HEK293 (cell line): ENCODE measurements around the gene ZIC5.

Source experiments
- ELK4 ChIP-seq: IDR thresholded peaks from 2 replicates; pipeline ENCODE4 v1.6.1; 2011; ENCODE audit warnings: mild to moderate bottlenecking, low read depth, low read length, borderline replicate concordance
- KLF10 ChIP-seq: fragments of 450-650 bp; IDR thresholded peaks from 2 replicates; pipeline ENCODE4 v1.5.1; 2018; ENCODE audit warnings: missing biosample characterization, mild to moderate bottlenecking, missing genetic modification characterization
- PRDM1 ChIP-seq: fragments of 450-650 bp; formaldehyde crosslinking; IDR thresholded peaks from 2 replicates; pipeline ENCODE4; 2016; ENCODE audit warnings: missing biosample characterization, missing genetic modification characterization
- SCRT2 ChIP-seq: fragments of 450-650 bp; formaldehyde crosslinking; IDR thresholded peaks from 2 replicates; pipeline ENCODE4 v1.5.1; 2016; ENCODE audit warnings: missing biosample characterization, missing genetic modification characterization
- ZBTB20 ChIP-seq: fragments of 450-650 bp; formaldehyde crosslinking; IDR thresholded peaks from 2 replicates; pipeline ENCODE4 v1.5.1; 2016; ENCODE audit warnings: missing biosample characterization, missing genetic modification characterization
- ZFP3 ChIP-seq: fragments of 450-650 bp; formaldehyde crosslinking; IDR thresholded peaks from 2 replicates; pipeline ENCODE4 v1.5.1; 2016; ENCODE audit warnings: low read depth, missing biosample characterization, missing genetic modification characterization
- ZFP37 ChIP-seq: fragments of 450-650 bp; formaldehyde crosslinking; IDR thresholded peaks from 2 replicates; pipeline ENCODE4 v1.5.1; 2016; ENCODE audit warnings: missing biosample characterization, missing genetic modification characterization
- ZFP41 ChIP-seq: fragments of 450-650 bp; formaldehyde crosslinking; IDR thresholded peaks from 2 replicates; pipeline ENCODE4 v1.5.1; 2016; ENCODE audit warnings: missing biosample characterization, missing genetic modification characterization, borderline replicate concordance
- ZIC2 ChIP-seq: fragments of 450-650 bp; formaldehyde crosslinking; IDR thresholded peaks from 2 replicates; pipeline ENCODE4 v1.5.1; 2016; ENCODE audit warnings: missing biosample characterization, missing genetic modification characterization
- ZNF10 ChIP-seq: fragments of 450-650 bp; formaldehyde crosslinking; IDR thresholded peaks from 2 replicates; pipeline ENCODE4 v1.5.1; 2017; ENCODE audit warnings: missing biosample characterization, missing genetic modification characterization
- ZNF114 ChIP-seq: fragments of 450-650 bp; formaldehyde crosslinking; IDR thresholded peaks from 2 replicates; pipeline ENCODE4 v1.5.0; 2017; ENCODE audit warnings: missing biosample characterization, missing genetic modification characterization
- ZNF132 ChIP-seq: fragments of 450-650 bp; formaldehyde crosslinking; IDR thresholded peaks from 2 replicates; pipeline ENCODE4 v1.5.1; 2017; ENCODE audit warnings: missing biosample characterization, missing genetic modification characterization, borderline replicate concordance
- ZNF266 ChIP-seq: fragments of 450-650 bp; formaldehyde crosslinking; IDR thresholded peaks from 2 replicates; pipeline ENCODE4 v1.5.1; 2016; ENCODE audit warnings: missing biosample characterization, missing genetic modification characterization, low read depth
- ZNF292 ChIP-seq: fragments of 450-650 bp; formaldehyde crosslinking; IDR thresholded peaks from 2 replicates; pipeline ENCODE4 v1.5.1; 2016; ENCODE audit warnings: low read depth, missing biosample characterization, missing genetic modification characterization, borderline replicate concordance
- ZNF311 ChIP-seq: fragments of 450-650 bp; formaldehyde crosslinking; IDR thresholded peaks from 2 replicates; pipeline ENCODE4 v1.5.1; 2017; ENCODE audit warnings: missing biosample characterization, missing genetic modification characterization, borderline replicate concordance
- ZNF324 ChIP-seq: fragments of 450-650 bp; formaldehyde crosslinking; IDR thresholded peaks from 2 replicates; pipeline ENCODE4 v1.5.1; 2016; ENCODE audit warnings: missing biosample characterization, missing genetic modification characterization
- ZNF341 ChIP-seq: fragments of 450-650 bp; formaldehyde crosslinking; IDR thresholded peaks from 2 replicates; pipeline ENCODE4; 2016; ENCODE audit warnings: low read depth, missing biosample characterization, missing genetic modification characterization
- ZNF350 ChIP-seq: fragments of 450-650 bp; formaldehyde crosslinking; IDR thresholded peaks from 2 replicates; pipeline ENCODE4 v1.5.0; 2017; ENCODE audit warnings: missing biosample characterization, mild to moderate bottlenecking, missing genetic modification characterization
- ZNF354C ChIP-seq: fragments of 450-650 bp; formaldehyde crosslinking; IDR thresholded peaks from 2 replicates; pipeline ENCODE4 v1.5.1; 2016; ENCODE audit warnings: missing biosample characterization, missing genetic modification characterization, low read depth, borderline replicate concordance
- ZNF404 ChIP-seq: fragments of 450-650 bp; formaldehyde crosslinking; IDR thresholded peaks from 2 replicates; pipeline ENCODE4 v1.5.1; 2017; ENCODE audit warnings: missing biosample characterization, missing genetic modification characterization
- ZNF416 ChIP-seq: fragments of 450-650 bp; formaldehyde crosslinking; IDR thresholded peaks from 2 replicates; pipeline ENCODE4 v1.5.1; 2016; ENCODE audit warnings: missing biosample characterization, missing genetic modification characterization
- ZNF426 ChIP-seq: fragments of 450-650 bp; formaldehyde crosslinking; IDR thresholded peaks from 2 replicates; pipeline ENCODE4 v1.5.1; 2017; ENCODE audit warnings: missing biosample characterization, missing genetic modification characterization, mild to moderate bottlenecking, inconsistent platforms, moderate library complexity
- ZNF433 ChIP-seq: fragments of 450-650 bp; formaldehyde crosslinking; IDR thresholded peaks from 2 replicates; pipeline ENCODE4 v1.5.1; 2016; ENCODE audit warnings: missing biosample characterization, missing genetic modification characterization, low read depth
- ZNF48 ChIP-seq: fragments of 450-650 bp; formaldehyde crosslinking; IDR thresholded peaks from 2 replicates; pipeline ENCODE4 v1.5.1; 2016; ENCODE audit warnings: missing biosample characterization, missing genetic modification characterization
- ZNF548 ChIP-seq: fragments of 450-650 bp; formaldehyde crosslinking; IDR thresholded peaks from 2 replicates; pipeline ENCODE4 v1.5.1; 2016; ENCODE audit warnings: missing biosample characterization, missing genetic modification characterization
- ZNF610 ChIP-seq: fragments of 450-650 bp; formaldehyde crosslinking; IDR thresholded peaks from 2 replicates; pipeline ENCODE4 v1.5.1; 2016; ENCODE audit warnings: missing biosample characterization, missing genetic modification characterization, borderline replicate concordance
- ZNF670 ChIP-seq: fragments of 450-650 bp; formaldehyde crosslinking; IDR thresholded peaks from 2 replicates; pipeline ENCODE4 v1.5.1; 2016; ENCODE audit warnings: missing biosample characterization, missing genetic modification characterization, low read depth
- ZNF677 ChIP-seq: fragments of 450-650 bp; IDR thresholded peaks from 2 replicates; pipeline ENCODE4 v1.5.0; 2018; ENCODE audit warnings: missing biosample characterization, mild to moderate bottlenecking, missing genetic modification characterization, moderate library complexity
- ZNF776 ChIP-seq: fragments of 450-650 bp; formaldehyde crosslinking; IDR thresholded peaks from 2 replicates; pipeline ENCODE4 v1.5.0; 2017; ENCODE audit warnings: missing biosample characterization, missing genetic modification characterization, borderline replicate concordance
- ZNF837 ChIP-seq: fragments of 450-650 bp; formaldehyde crosslinking; IDR thresholded peaks from 2 replicates; pipeline ENCODE4 v1.5.1; 2016; ENCODE audit warnings: missing biosample characterization, missing genetic modification characterization
- TF ChIP-seq, protein P1 (sequence below): fragments of 450-650 bp; formaldehyde crosslinking; IDR thresholded peaks from 2 replicates; pipeline ENCODE4 v1.5.1; 2016; ENCODE audit warnings: missing biosample characterization, missing genetic modification characterization
- TF ChIP-seq, protein P2 (sequence below): fragments of 450-650 bp; formaldehyde crosslinking; IDR thresholded peaks from 2 replicates; pipeline ENCODE4 v1.5.1; 2016; ENCODE audit warnings: missing biosample characterization, missing genetic modification characterization
- TF ChIP-seq, protein P3 (sequence below): fragments of 450-650 bp; formaldehyde crosslinking; IDR thresholded peaks from 2 replicates; pipeline ENCODE4 v1.5.1; 2016; ENCODE audit warnings: missing biosample characterization, missing genetic modification characterization

Gene ZIC5

GRCh38 chr13:99980824-99981734 lies 9.5 kb upstream of the ZIC5 start (continued):
- TF ChIP-seq, protein P1, sequence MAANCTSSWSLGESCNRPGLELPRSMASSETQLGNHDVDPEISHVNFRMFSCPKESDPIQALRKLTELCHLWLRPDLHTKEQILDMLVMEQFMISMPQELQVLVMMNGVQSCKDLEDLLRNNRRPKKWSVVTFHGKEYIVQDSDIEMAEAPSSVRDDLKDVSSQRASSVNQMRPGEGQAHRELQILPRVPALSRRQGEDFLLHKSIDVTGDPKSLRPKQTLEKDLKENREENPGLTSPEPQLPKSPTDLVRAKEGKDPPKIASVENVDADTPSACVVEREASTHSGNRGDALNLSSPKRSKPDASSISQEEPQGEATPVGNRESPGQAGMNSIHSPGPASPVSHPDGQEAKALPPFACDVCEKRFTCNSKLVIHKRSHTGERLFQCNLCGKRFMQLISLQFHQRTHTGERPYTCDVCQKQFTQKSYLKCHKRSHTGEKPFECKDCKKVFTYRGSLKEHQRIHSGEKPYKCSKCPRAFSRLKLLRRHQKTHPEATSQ = no peak
- TF ChIP-seq, protein P2, sequence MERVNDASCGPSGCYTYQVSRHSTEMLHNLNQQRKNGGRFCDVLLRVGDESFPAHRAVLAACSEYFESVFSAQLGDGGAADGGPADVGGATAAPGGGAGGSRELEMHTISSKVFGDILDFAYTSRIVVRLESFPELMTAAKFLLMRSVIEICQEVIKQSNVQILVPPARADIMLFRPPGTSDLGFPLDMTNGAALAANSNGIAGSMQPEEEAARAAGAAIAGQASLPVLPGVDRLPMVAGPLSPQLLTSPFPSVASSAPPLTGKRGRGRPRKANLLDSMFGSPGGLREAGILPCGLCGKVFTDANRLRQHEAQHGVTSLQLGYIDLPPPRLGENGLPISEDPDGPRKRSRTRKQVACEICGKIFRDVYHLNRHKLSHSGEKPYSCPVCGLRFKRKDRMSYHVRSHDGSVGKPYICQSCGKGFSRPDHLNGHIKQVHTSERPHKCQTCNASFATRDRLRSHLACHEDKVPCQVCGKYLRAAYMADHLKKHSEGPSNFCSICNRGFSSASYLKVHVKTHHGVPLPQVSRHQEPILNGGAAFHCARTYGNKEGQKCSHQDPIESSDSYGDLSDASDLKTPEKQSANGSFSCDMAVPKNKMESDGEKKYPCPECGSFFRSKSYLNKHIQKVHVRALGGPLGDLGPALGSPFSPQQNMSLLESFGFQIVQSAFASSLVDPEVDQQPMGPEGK = peak; percentile 87
- TF ChIP-seq PRDM1 (tag by site-specific recombination) (peak; percentile 75), ZNF292 (tag by site-specific recombination) (no peak), ZNF311 (no peak), ZNF114 (tag by site-specific recombination) (no peak), ZFP3 (tag by site-specific recombination) (no peak), KLF10 (tag by site-specific recombination) (peak; percentile 73), ZNF10 (tag by site-specific recombination) (no peak), ZNF404 (tag by site-specific recombination) (no peak), ZNF341 (peak; percentile 85), ZNF132 (tag by site-specific recombination) (no peak), ZNF433 (tag by site-specific recombination) (no peak), ZNF266 (tag by site-specific recombination) (no peak), ZNF426 (tag by site-specific recombination) (no peak), ZNF610 (tag by site-specific recombination) (no peak), ZNF776 (tag by site-specific recombination) (no peak), ZNF416 (tag by site-specific recombination) (no peak), ZBTB20 (tag by site-specific recombination) (no peak), ZNF48 (tag by site-specific recombination) (no peak), ZNF670 (tag by site-specific recombination) (no peak), ZNF350 (tag by site-specific recombination) (no peak), SCRT2 (no peak), ZNF677 (tag by site-specific recombination) (peak; percentile 69; the same call in 1 of the 2 replicates), ZFP41 (tag by site-specific recombination) (no peak), ZNF354C (tag by site-specific recombination) (no peak), ELK4 (no peak), ZFP37 (tag by site-specific recombination) (no peak), ZNF837 (tag by site-specific recombination) (no peak), ZNF548 (tag by site-specific recombination) (no peak), ZNF324 (tag by site-specific recombination) (0 out of 2 replicates have a peak, but pooled peaks have one; percentile 33), ZIC2 (tag by site-specific recombination) (no peak)
- TF ChIP-seq, protein P3, sequence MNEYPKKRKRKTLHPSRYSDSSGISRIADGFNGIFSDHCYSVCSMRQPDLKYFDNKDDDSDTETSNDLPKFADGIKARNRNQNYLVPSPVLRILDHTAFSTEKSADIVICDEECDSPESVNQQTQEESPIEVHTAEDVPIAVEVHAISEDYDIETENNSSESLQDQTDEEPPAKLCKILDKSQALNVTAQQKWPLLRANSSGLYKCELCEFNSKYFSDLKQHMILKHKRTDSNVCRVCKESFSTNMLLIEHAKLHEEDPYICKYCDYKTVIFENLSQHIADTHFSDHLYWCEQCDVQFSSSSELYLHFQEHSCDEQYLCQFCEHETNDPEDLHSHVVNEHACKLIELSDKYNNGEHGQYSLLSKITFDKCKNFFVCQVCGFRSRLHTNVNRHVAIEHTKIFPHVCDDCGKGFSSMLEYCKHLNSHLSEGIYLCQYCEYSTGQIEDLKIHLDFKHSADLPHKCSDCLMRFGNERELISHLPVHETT (tag by site-specific recombination) = no peak
